KMS-11 (cell line): Measurements from ENCODE around the gene FPR1.

Experiments used
- H2AFZ ChIP-seq: fragments of 200-600 bp; sonication (generic); 2 replicates; pipeline ENCODE4 v1.6.1; 2016; ENCODE audit warnings: antibody characterized with exemption, mixed run types, low read depth
- H3K27ac ChIP-seq: fragments of 200-600 bp; sonication (generic); 2 replicates; pipeline ENCODE4 v1.6.1; 2016; ENCODE audit warnings: mild to moderate bottlenecking, mixed run types
- H3K27me3 ChIP-seq: fragments of 200-600 bp; sonication (generic); 2 replicates; pipeline ENCODE4 v1.6.1; 2017; ENCODE audit warnings: mild to moderate bottlenecking, low read depth, mixed run types, moderate library complexity; ENCODE audit not compliant: insufficient read depth
- H3K36me3 ChIP-seq: fragments of 200-600 bp; sonication (generic); 2 replicates; pipeline ENCODE4 v1.6.1; 2017; ENCODE audit warnings: mild to moderate bottlenecking, mixed run types; ENCODE audit not compliant: insufficient read depth
- H3K4me1 ChIP-seq: fragments of 200-600 bp; sonication (generic); 2 replicates; pipeline ENCODE4 v1.6.1; 2016; ENCODE audit warnings: mild to moderate bottlenecking, low read depth, mixed run types; ENCODE audit not compliant: poor library complexity, severe bottlenecking
- H3K4me2 ChIP-seq: fragments of 200-600 bp; sonication (generic); 2 replicates; pipeline ENCODE4 v1.7.0; 2016; ENCODE audit warnings: mild to moderate bottlenecking, mixed run types
- H3K4me3 ChIP-seq: fragments of 200-600 bp; sonication (generic); IDR thresholded peaks from 2 replicates; pipeline ENCODE4 v1.6.1; 2017; ENCODE audit warnings: low read depth, low read length, mixed read lengths; ENCODE audit not compliant: insufficient read depth
- H3K79me2 ChIP-seq: fragments of 200-600 bp; sonication (generic); 2 replicates; pipeline ENCODE4 v1.6.1; 2016; ENCODE audit warnings: low read depth, mixed run types; ENCODE audit not compliant: insufficient read depth
- H3K9ac ChIP-seq: fragments of 200-600 bp; sonication (generic); 2 replicates; pipeline ENCODE4 v1.6.1; 2016; ENCODE audit warnings: mild to moderate bottlenecking, mixed run types
- H4K20me1 ChIP-seq: fragments of 200-600 bp; sonication (generic); 2 replicates; pipeline ENCODE4 v1.6.1; 2016; ENCODE audit warnings: mild to moderate bottlenecking, mixed run types; ENCODE audit not compliant: insufficient read depth
- CTCF ChIP-seq: fragments of 200-600 bp; sonication (generic); conservative IDR thresholded peaks from 2 replicates; pipeline ENCODE4 v1.6.1; 2017; ENCODE audit warnings: low read depth, mild to moderate bottlenecking, antibody characterized with exemption, low read length, moderate library complexity, mixed read lengths

The FPR1 gene

GRCh38 chr19:51754770-51755169 is 3.1 kb upstream of the FPR1 start:
- no peaks in the 10 kb centered on the region for H3K27me3 ChIP-seq
- H3K4me3 ChIP-seq = no peak overlapping the region
- TF ChIP-seq CTCF = no peak
- H4K20me1 ChIP-seq = no peaks in the 10 kb centered on the region
- no peaks in the 10 kb centered on the region for H3K79me2 ChIP-seq
- H2AFZ ChIP-seq = no peak overlapping the region
- no peaks in the 10 kb centered on the region for H3K36me3 ChIP-seq
- no peaks in the 10 kb centered on the region for H3K4me1 ChIP-seq
- no peak overlapping the region for H3K9ac ChIP-seq
- H3K27ac ChIP-seq = no peak overlapping the region
- no peak overlapping the region for H3K4me2 ChIP-seq

GRCh38 chr19:51754109-51754508 is 2.4 kb upstream of the FPR1 start:
- no peaks in the 10 kb centered on the region for H4K20me1 ChIP-seq
- no peak overlapping the region for H3K9ac ChIP-seq
- no peak overlapping the region for H3K27ac ChIP-seq
- no peak for TF ChIP-seq CTCF
- H3K4me2 ChIP-seq = no peak overlapping the region
- no peaks in the 10 kb centered on the region for H3K36me3 ChIP-seq
- no peaks in the 10 kb centered on the region for H3K27me3 ChIP-seq
- no peaks in the 10 kb centered on the region for H3K79me2 ChIP-seq
- H2AFZ ChIP-seq = no peak overlapping the region
- H3K4me3 ChIP-seq = no peak overlapping the region
- H3K4me1 ChIP-seq = no peaks in the 10 kb centered on the region

- no peak overlapping the region for H2AFZ ChIP-seq
- H3K27ac ChIP-seq = no peak overlapping the region
- no peaks in the 10 kb centered on the region for H3K79me2 ChIP-seq
- H3K4me2 ChIP-seq = no peak overlapping the region
- no peak overlapping the region for H3K4me3 ChIP-seq
- H3K4me1 ChIP-seq = no peaks in the 10 kb centered on the region
- no peaks in the 10 kb centered on the region for H3K36me3 ChIP-seq
- no peaks in the 10 kb centered on the region for H3K27me3 ChIP-seq
- H4K20me1 ChIP-seq = no peaks in the 10 kb centered on the region
- H3K9ac ChIP-seq = no peak overlapping the region
- no peak for TF ChIP-seq CTCF
These were observed 1.1 kb downstream of the FPR1 start for GRCh38 chr19:51750400-51751094.

GRCh38 chr19:51749979-51750378 is 1.7 kb downstream of the FPR1 start:
- no peaks in the 10 kb centered on the region for H3K36me3 ChIP-seq
- no peak overlapping the region for H3K27ac ChIP-seq
- H2AFZ ChIP-seq = no peak overlapping the region

More at GRCh38 chr19:51749979-51750378, 1.7 kb downstream of the FPR1 start:
- Histone ChIP-seq H3K9ac (no peak overlapping the region), H3K4me3 (no peak overlapping the region), H4K20me1 (no peaks in the 10 kb centered on the region), H3K4me2 (no peak overlapping the region), H3K79me2 (no peaks in the 10 kb centered on the region), H3K27me3 (no peaks in the 10 kb centered on the region), H3K4me1 (no peaks in the 10 kb centered on the region)
- TF ChIP-seq CTCF = no peak
